HG03575 (cell line): Measurements from ENCODE around the gene PTCHD1.

Source experiments
- ATAC-seq: cut with Tn5 transposase; IDR thresholded peaks from one replicate; pipeline ENCODE4 v1.9.1; 2021; ENCODE audit not compliant: unreplicated experiment, insufficient number of reproducible peaks, low FRiP score; ENCODE audit errors: extremely low read depth

The PTCHD1 gene

GRCh38 chrX:23334848-23335599 lies at the start of gene PTCHD1:
Gene PTCHD1, plus strand, starts transcription at chrX:23334849. Its CDS starts 27 bp downstream, at chrX:23334876.
- no peak for ATAC-seq

- ATAC-seq: no peak
Observed at GRCh38 chrX:23286731-23287130, 47.9 kb upstream of the PTCHD1 start.

- ATAC-seq: no peak
Observed at GRCh38 chrX:23287191-23287725, 47.4 kb upstream of the PTCHD1 start.

GRCh38 chrX:23292354-23292987 lies 42.2 kb upstream of the PTCHD1 start:
- no peak for ATAC-seq

- ATAC-seq: no peak
Observed at GRCh38 chrX:23292988-23293651, 41.5 kb upstream of the PTCHD1 start.

- ATAC-seq: no peak
Observed at GRCh38 chrX:23304881-23305280, 29.8 kb upstream of the PTCHD1 start.

- ATAC-seq: no peak
Observed at GRCh38 chrX:23311731-23312130, 22.9 kb upstream of the PTCHD1 start.

GRCh38 chrX:23312136-23312535 lies 22.5 kb upstream of the PTCHD1 start:
- no peak for ATAC-seq

GRCh38 chrX:23317799-23318724 lies 16.6 kb upstream of the PTCHD1 start:
- ATAC-seq: no peak

- no peak for ATAC-seq
Observed at GRCh38 chrX:23327104-23327503, 7.5 kb upstream of the PTCHD1 start.

- no peak for ATAC-seq
Observed at GRCh38 chrX:23331701-23332100, 2.9 kb upstream of the PTCHD1 start.

- ATAC-seq: no peak
Observed at GRCh38 chrX:23332101-23332887, 2.4 kb upstream of the PTCHD1 start.

GRCh38 chrX:23332888-23333821 lies 1.5 kb upstream of the PTCHD1 start:
- ATAC-seq: no peak

GRCh38 chrX:23333842-23334520 lies 668 bp upstream of the PTCHD1 start:
- no peak for ATAC-seq

GRCh38 chrX:23334521-23334847 lies 165 bp upstream of the PTCHD1 start:
- ATAC-seq: no peak

GRCh38 chrX:23338334-23338733 lies 3.7 kb downstream of the PTCHD1 start:
- no peak for ATAC-seq

- no peak for ATAC-seq
Observed at GRCh38 chrX:23341452-23341851, 6.8 kb downstream of the PTCHD1 start.
